Measurements from ENCODE around the gene MYH16. TPM values are rescaled to one million over a fixed set of nuclear protein-coding genes. Genes with fewer than 3 reads are reported as not detected.
"Not testable (repeated sequence)": the region's sequence is repeated elsewhere in the genome, so short reads cannot be mapped to it uniquely, and the experiment has no call there.

MYH16 gene
- polyA plus RNA-seq, 1 experiment, result not detected

GRCh38 chr7:99331002-99331401 lies 58.4 kb downstream of the MYH16 start:
- ChIA-PET CTCF (no interaction called here), POLR2A (no interaction called here)
- no peak overlapping the region for H3K4me3 ChIP-seq (ENCODE audit: low read depth, low read length)
- peaks cover 7% of the 10 kb centered on the region for H3K36me3 ChIP-seq (ENCODE audit: control insufficient read depth, insufficient read depth, low read length)
- DNase-seq (ENCODE audit: low read depth), result no peak
- no peaks in the 10 kb centered on the region for H3K27me3 ChIP-seq (ENCODE audit: control insufficient read depth, insufficient read depth, low read length)
- TF ChIP-seq CTCF (IDR thresholded peaks at IDR 0.05; ENCODE audit: insufficient read depth, low read depth, low read length), result no peak

GRCh38 chr7:99339595-99339994 lies 67.0 kb downstream of the MYH16 start:
- CTCF ChIA-PET, result interaction anchor here (0.8 kb wide), 1 partner anchor 18 kb away, joined by 3 read pairs; no protein-coding TSS in a partner anchor

GRCh38 chr7:99340659-99341058 lies 68.0 kb downstream of the MYH16 start:
- TF ChIP-seq CTCF (IDR thresholded peaks at IDR 0.05; ENCODE audit: insufficient read depth, low read depth, low read length), result no peak
- H3K4me3 ChIP-seq (ENCODE audit: low read depth, low read length), result no peak overlapping the region
- no peak for DNase-seq (ENCODE audit: low read depth)
- CTCF ChIA-PET, result interaction anchor here (1.2 kb wide), 1 partner anchor 219 kb away, joined by 5 read pairs; no protein-coding TSS in a partner anchor
- H3K27me3 ChIP-seq (ENCODE audit: control insufficient read depth, insufficient read depth, low read length), result no peaks in the 10 kb centered on the region
- peaks cover 15% of the 10 kb centered on the region for H3K36me3 ChIP-seq (ENCODE audit: control insufficient read depth, insufficient read depth, low read length)
- POLR2A ChIA-PET, result interaction anchor here (0.5 kb wide), 1 partner anchor 50 kb away, joined by 3 read pairs; no protein-coding TSS in a partner anchor

More at GRCh38 chr7:99339595-99339994, 67.0 kb downstream of the MYH16 start:
- Histone ChIP-seq H3K36me3 (ENCODE audit: control insufficient read depth, insufficient read depth, low read length) (peaks cover 18% of the 10 kb centered on the region), H3K4me3 (ENCODE audit: low read depth, low read length) (no peak overlapping the region), H3K27me3 (ENCODE audit: control insufficient read depth, insufficient read depth, low read length) (no peaks in the 10 kb centered on the region)
- POLR2A ChIA-PET, result no interaction called here
- DNase-seq (ENCODE audit: low read depth), result no peak
- no peak for TF ChIP-seq CTCF (IDR thresholded peaks at IDR 0.05; ENCODE audit: insufficient read depth, low read depth, low read length)

GRCh38 chr7:99344061-99344647 lies 71.5 kb downstream of the MYH16 start:
- no peaks in the 10 kb centered on the region for H3K27me3 ChIP-seq (ENCODE audit: control insufficient read depth, insufficient read depth, low read length)
- no peak for TF ChIP-seq CTCF (IDR thresholded peaks at IDR 0.05; ENCODE audit: insufficient read depth, low read depth, low read length)
- CTCF ChIA-PET, result interaction anchor here (1.3 kb wide), 1 partner anchor 18 kb away, joined by 3 read pairs; no protein-coding TSS in a partner anchor
- POLR2A ChIA-PET, result no interaction called here
- peaks cover 22% of the 10 kb centered on the region for H3K36me3 ChIP-seq (ENCODE audit: control insufficient read depth, insufficient read depth, low read length)
- H3K4me3 ChIP-seq (ENCODE audit: low read depth, low read length), result no peak overlapping the region
- no peak for DNase-seq (ENCODE audit: low read depth)

GRCh38 chr7:99350641-99351040 lies 78.0 kb downstream of the MYH16 start:
- ChIA-PET POLR2A (interaction anchor here (0.6 kb wide), 1 partner anchor 32 kb away, joined by 9 read pairs; no protein-coding TSS in a partner anchor), CTCF (interaction anchor here (0.8 to 1.3 kb wide), 3 partner anchors 11 to 22 kb away, joined by 3 read pairs; no protein-coding TSS in a partner anchor)
- not testable (repeated sequence) for DNase-seq (ENCODE audit: low read depth); H3K27me3 ChIP-seq (ENCODE audit: control insufficient read depth, insufficient read depth, low read length); H3K4me3 ChIP-seq (ENCODE audit: low read depth, low read length)
- peaks cover 26% of the 10 kb centered on the region for H3K36me3 ChIP-seq (ENCODE audit: control insufficient read depth, insufficient read depth, low read length)

All from BJ (cell line).